H1 (cell line): ENCODE data around the gene C4B. TPM values are rescaled to one million over a fixed set of nuclear protein-coding genes. Genes with fewer than 3 reads are reported as not detected.

Source experiments
- CTCF ChIA-PET: fragments of 300-600 bp; sonication (Branson Sonifier 250); formaldehyde crosslinking; loops from one replicate; lab custom pipeline; 2021; ENCODE audit not compliant: partially characterized antibody; lab: Charles Lee
- POLR2A ChIA-PET: fragments of 300-600 bp; sonication (Branson Sonifier 250); formaldehyde crosslinking; loops from one replicate; lab custom pipeline; 2021; ENCODE audit warnings: inconsistent platforms; ENCODE audit not compliant: partially characterized antibody; lab: Charles Lee
- DNase-seq, 2 experiments: peaks; one replicate each; pipeline versions ENCODE4 v3.0.0 to v3.0.0-alpha.2; 2010 to 2022; ENCODE audit warnings: low spot score in 2 of 2, low read depth in 1 of 2, mixed read lengths in 1 of 2
- FAIRE-seq: peaks from 2 replicates; lab custom pipeline; 2011; peaks lifted over from hg19 to GRCh38; lab: Jason Lieb, UNC
- H2AFZ ChIP-seq: 2 replicates; pipeline ENCODE4 v1.8.1; 2012; ENCODE audit warnings: low read length, inconsistent platforms
- H2AK5ac ChIP-seq: 2 replicates; pipeline ENCODE4 v1.6.1; 2013; ENCODE audit warnings: low read depth, low read length
- H2BK120ac ChIP-seq: replicated peaks from 2 replicates; pipeline ENCODE3; 2013; ENCODE audit warnings: low read depth, low read length, inconsistent platforms
- H2BK12ac ChIP-seq: 2 replicates; pipeline ENCODE4 v1.6.1; 2013; ENCODE audit warnings: low read depth, low read length
- H2BK15ac ChIP-seq: 2 replicates; pipeline ENCODE4 v1.6.1; 2013; ENCODE audit warnings: low read length
- H2BK20ac ChIP-seq: 2 replicates; pipeline ENCODE4 v1.6.1; 2013; ENCODE audit warnings: low read length
- H2BK5ac ChIP-seq: 2 replicates; pipeline ENCODE4 v1.6.1; 2013; ENCODE audit warnings: low read depth, low read length
- H3K14ac ChIP-seq: 2 replicates; pipeline ENCODE4 v1.6.1; 2013; ENCODE audit warnings: inconsistent platforms; ENCODE audit not compliant: insufficient read length
- H3K18ac ChIP-seq: 2 replicates; pipeline ENCODE4 v1.6.1; 2013; ENCODE audit warnings: low read length; ENCODE audit errors: extremely low read depth
- H3K23ac ChIP-seq: 2 replicates; pipeline ENCODE4 v1.6.1; 2013; ENCODE audit warnings: inconsistent platforms; ENCODE audit not compliant: insufficient read length
- H3K23me2 ChIP-seq: 2 replicates; pipeline ENCODE4 v1.6.1; 2013; ENCODE audit warnings: low read depth, low read length
- H3K27ac ChIP-seq: 2 replicates; pipeline ENCODE4 v1.6.1; 2011; ENCODE audit warnings: low read depth, low read length, inconsistent platforms
- H3K27me3 ChIP-seq, 4 experiments: replicated peaks in 1 of 4; 1 replicate in 1 of 4; 2 replicates in 3 of 4; pipeline versions ENCODE4 v1.6.1 to v1.8.1; 2011 to 2013; ENCODE audit warnings: low read length in 3 of 4, mild to moderate bottlenecking in 3 of 4, inconsistent platforms in 2 of 4, mixed read lengths in 2 of 4, moderate library complexity in 1 of 4; ENCODE audit not compliant: control insufficient read depth in 3 of 4, insufficient read depth in 3 of 4; ENCODE audit errors: extremely low read depth in 1 of 4
- H3K36me3 ChIP-seq, 4 experiments: 2 replicates each; pipeline versions ENCODE4 v1.6.1 to v1.8.1; 2011 to 2013; ENCODE audit warnings: mild to moderate bottlenecking in 4 of 4, low read length in 3 of 4, moderate library complexity in 2 of 4, control low read depth in 1 of 4, inconsistent platforms in 1 of 4; ENCODE audit not compliant: insufficient read depth in 4 of 4, control insufficient read depth in 2 of 4
- H3K4ac ChIP-seq: replicated peaks from 2 replicates; pipeline ENCODE3; 2013; ENCODE audit warnings: low read length, low read depth, mixed read lengths, inconsistent platforms; ENCODE audit not compliant: insufficient read length
- H3K4me1 ChIP-seq, 4 experiments: replicated peaks in 1 of 4; 1 replicate in 1 of 4; 2 replicates in 3 of 4; pipeline versions ENCODE4 v1.6.1 to v1.8.1; 2011 to 2013; ENCODE audit warnings: low read length in 3 of 4, inconsistent platforms in 2 of 4, mixed read lengths in 1 of 4; ENCODE audit not compliant: insufficient read depth in 4 of 4, control insufficient read depth in 3 of 4
- H3K4me2 ChIP-seq, 2 experiments: 2 replicates each; pipeline versions ENCODE4 v1.6.1 to v1.8.1; 2011 to 2013; ENCODE audit warnings: low read depth in 2 of 2, low read length in 2 of 2, control low read depth in 1 of 2, inconsistent platforms in 1 of 2, mild to moderate bottlenecking in 1 of 2; ENCODE audit not compliant: insufficient read depth in 1 of 2
- H3K4me3 ChIP-seq, 4 experiments: fragments of 200-600, 300-600 bp in 1 of 4; sonication (generic), shearing (Covaris generic), sonication (Bioruptor Twin) in 1 of 4; 2 replicates each; pipeline versions ENCODE4 v1.5.1 to v1.8.1; 2011 to 2016; ENCODE audit warnings: low read length in 4 of 4, low read depth in 3 of 4, control low read depth in 2 of 4, inconsistent platforms in 2 of 4, mild to moderate bottlenecking in 2 of 4, mixed read lengths in 1 of 4, moderate library complexity in 1 of 4; ENCODE audit not compliant: insufficient read depth in 2 of 4; ENCODE audit errors: extremely low read depth in 1 of 4
- H3K56ac ChIP-seq: replicated peaks from 2 replicates; pipeline ENCODE3; 2013; ENCODE audit warnings: low read depth, mild to moderate bottlenecking, mixed read lengths, low read length, inconsistent platforms; ENCODE audit not compliant: insufficient read length
- H3K79me1 ChIP-seq: 2 replicates; pipeline ENCODE4 v1.6.1; 2013; ENCODE audit warnings: low read depth, low read length, control low read depth
- H3K79me2 ChIP-seq, 2 experiments: 2 replicates each; pipeline versions ENCODE4 v1.6.1 to v1.8.1; 2012 to 2013; ENCODE audit warnings: low read length in 2 of 2, mild to moderate bottlenecking in 2 of 2, inconsistent platforms in 1 of 2; ENCODE audit not compliant: insufficient read depth in 2 of 2, control insufficient read depth in 1 of 2
- H3K9ac ChIP-seq, 4 experiments: replicated peaks in 1 of 4; 1 replicate in 1 of 4; 2 replicates in 3 of 4; pipeline versions ENCODE4 v1.6.1 to v1.8.1; 2011 to 2013; ENCODE audit warnings: low read depth in 3 of 4, low read length in 3 of 4, control low read depth in 2 of 4, mild to moderate bottlenecking in 2 of 4, moderate library complexity in 2 of 4, inconsistent platforms in 1 of 4; ENCODE audit errors: extremely low read depth in 1 of 4
- H3K9me3 ChIP-seq, 2 experiments: 2 replicates each; pipeline versions ENCODE4 v1.6.1 to v1.8.1; 2012 to 2013; ENCODE audit warnings: mild to moderate bottlenecking in 2 of 2, moderate library complexity in 2 of 2, control low read depth in 1 of 2, inconsistent platforms in 1 of 2, low read depth in 1 of 2, low read length in 1 of 2, mixed read lengths in 1 of 2; ENCODE audit not compliant: insufficient read depth in 2 of 2
- H4K20me1 ChIP-seq, 2 experiments: replicated peaks in 1 of 2; 2 replicates each; pipeline versions ENCODE3 to v1.8.1; 2011 to 2013; ENCODE audit warnings: inconsistent platforms in 2 of 2, low read length in 2 of 2, mild to moderate bottlenecking in 1 of 2; ENCODE audit not compliant: insufficient read depth in 2 of 2, control insufficient read depth in 1 of 2
- H4K5ac ChIP-seq: 2 replicates; pipeline ENCODE4 v1.6.1; 2013; ENCODE audit warnings: low read length, low read depth, mixed read lengths, inconsistent platforms; ENCODE audit not compliant: insufficient read length
- H4K8ac ChIP-seq: 2 replicates; pipeline ENCODE4 v1.8.0; 2013; ENCODE audit warnings: mild to moderate bottlenecking, moderate library complexity, low read length, inconsistent platforms; ENCODE audit not compliant: insufficient read depth; ENCODE audit errors: extremely low read depth
- H4K91ac ChIP-seq: replicated peaks from 2 replicates; pipeline ENCODE3; 2013; ENCODE audit warnings: low read length, mixed read lengths, inconsistent platforms; ENCODE audit not compliant: insufficient read length
- ASH2L ChIP-seq: fragments of 200-600, 300-600 bp; sonication (generic); IDR thresholded peaks from one replicate; pipeline ENCODE4 v1.7.1; 2017; ENCODE audit warnings: low read length
- CBX5 ChIP-seq: fragments of 300-800, 300-1000 bp; sonication (generic); IDR thresholded peaks from 2 replicates; pipeline ENCODE4 v1.7.1; 2016; ENCODE audit warnings: antibody characterized with exemption, low read length, low read depth
- CHD2 ChIP-seq: IDR thresholded peaks from 2 replicates; pipeline ENCODE4 v1.6.1; 2012; ENCODE audit warnings: low read length, improper control_type of control experiment
- CREB1 ChIP-seq: IDR thresholded peaks from 2 replicates; pipeline ENCODE4 v1.6.1; 2012; ENCODE audit warnings: inconsistent platforms
- KDM5A ChIP-seq: fragments of 200-600 bp; IDR thresholded peaks from 2 replicates; pipeline ENCODE4 v1.7.1; 2012; ENCODE audit warnings: mild to moderate bottlenecking, low read length, inconsistent platforms, mixed read lengths
- NRF1 ChIP-seq: IDR thresholded peaks from 2 replicates; pipeline ENCODE4 v1.6.1; 2011; ENCODE audit warnings: mild to moderate bottlenecking, low read depth, low read length, improper control_type of control experiment
- POU5F1 ChIP-seq: IDR thresholded peaks from 2 replicates; pipeline ENCODE4 v1.6.1; 2011; ENCODE audit warnings: low read depth, mild to moderate bottlenecking, low read length, moderate library complexity
- RBBP5 ChIP-seq: IDR thresholded peaks from 2 replicates; pipeline ENCODE4 v1.7.1; 2012; ENCODE audit warnings: low read depth, mild to moderate bottlenecking, inconsistent platforms, low read length, moderate library complexity, borderline replicate concordance
- SAP30 ChIP-seq: fragments of 300-600 bp; sonication (generic); IDR thresholded peaks from 2 replicates; pipeline ENCODE4 v1.7.1; 2012; ENCODE audit warnings: low read length, moderate library complexity, mild to moderate bottlenecking, inconsistent platforms; ENCODE audit not compliant: insufficient read depth, insufficient replicate concordance
- WGBS, 2 experiments: shearing (Covaris generic) in 1 of 2; methylation state at CpG; one replicate each; pipeline versions ENCODE4 v1.1.6 to v1.1.7; 2013 to 2015; ENCODE audit warnings: low lambda C conversion rate in 2 of 2, mixed read lengths in 2 of 2, inconsistent platforms in 1 of 2, low coverage in 1 of 2, missing lambda C conversion rate in 1 of 2; ENCODE audit not compliant: insufficient replicate concordance in 2 of 2, insufficient coverage in 1 of 2, insufficient read length in 1 of 2; ENCODE audit errors: extremely low coverage in 1 of 2, missing lambda C conversion rate in 1 of 2; 5-methylcytosine and 5-hydroxymethylcytosine counted together
- polyA plus RNA-seq, 7 experiments: library from polyadenylated mRNA; depleted of rRNA in 3 of 7; stranded (reverse) in 5 of 7; unstranded in 2 of 7; fragments of >200 nt in 5 of 7; fragments of 200-250 nt in 2 of 7; gene quantifications; 1 replicate in 5 of 7; 2 replicates in 1 of 7; 4 replicates in 1 of 7; pipeline versions ENCODE4 v1.2.1 to v1.2.3, GENCODE V29; 2011 to 2013; ENCODE audit warnings: missing spikeins in 2 of 7, mixed read lengths in 2 of 7
- total RNA-seq: library from RNA; stranded (reverse); fragmentation: NEBNext Ultra II Directional; extraction: Animal tissue kit (Norgen Biotek cat#: 25700); gene quantifications from 2 replicates; pipeline ENCODE4 v1.2.1, GENCODE V29; 2021
- TF ChIP-seq, protein P1 (sequence below): IDR thresholded peaks from 2 replicates; pipeline ENCODE4 v1.6.1; 2011; ENCODE audit warnings: low read length, improper control_type of control experiment
- TF ChIP-seq, protein P2 (sequence below): IDR thresholded peaks from 2 replicates; pipeline ENCODE4 v1.6.1; 2011; ENCODE audit warnings: low read depth, mild to moderate bottlenecking, low read length; ENCODE audit not compliant: insufficient read depth
- TF ChIP-seq, protein P3 (sequence below): IDR thresholded peaks from 2 replicates; pipeline ENCODE4 v1.6.1; 2012; ENCODE audit warnings: inconsistent platforms

Gene C4B
- total and polyA plus RNA-seq, 2 of the 8 experiments (the other 6 are each of a cell fraction or from before 2014, with no cell fraction given) = 0.74 to 3.5 TPM

GRCh38 chr6:31968326-31968725 lies 46.3 kb upstream of the C4B start:
- FAIRE-seq (no peak), DNase-seq (no peak)
- H4K91ac ChIP-seq = no peak overlapping the region
- no peak overlapping the region for H2AK5ac ChIP-seq
- H4K5ac ChIP-seq = no peak overlapping the region
- no peak overlapping the region for H3K56ac ChIP-seq
- H3K4me3 ChIP-seq = no peak overlapping the region
- H4K20me1 ChIP-seq = peaks cover 0 to 3% of the 10 kb centered on the region in 2 experiments
- H3K27me3 ChIP-seq = no peaks in the 10 kb centered on the region; a peak in 1 of 7 replicates
- no peak overlapping the region for H2BK12ac ChIP-seq
- H2BK120ac ChIP-seq = no peak overlapping the region
- H3K79me1 ChIP-seq = peaks cover 4% of the 10 kb centered on the region; the same call in 1 of the 2 replicates
- peaks cover 13 to 51% (median 40%) of the 10 kb centered on the region in 4 experiments for H3K36me3 ChIP-seq
- no peak overlapping the region for H2BK15ac ChIP-seq
- peaks cover 0 to 6% of the 10 kb centered on the region in 2 experiments; a peak in 1 of 4 replicates for H3K79me2 ChIP-seq
- no peak overlapping the region for H4K8ac ChIP-seq
- H3K9me3 ChIP-seq = no peaks in the 10 kb centered on the region
- ChIA-PET POLR2A (interaction anchor here (0.6 to 15.3 kb wide), 4 partner anchors 12 to 219 kb away, joined by 3 to 279 read pairs (median 4); partner anchors contain the start of genes EHMT2, NELFE and SKIC2), CTCF (interaction anchor here (0.6 to 10.2 kb wide), 3 partner anchors 10 to 372 kb away, joined by 3 to 84 read pairs (median 3); partner anchors contain the start of genes NELFE and SKIC2)
- H2AFZ ChIP-seq = no peak overlapping the region
- no peak overlapping the region for H2BK5ac ChIP-seq
- H3K9ac ChIP-seq = no peak overlapping the region
- H3K4me2 ChIP-seq = no peak overlapping the region
- 98% methylated on average over 11 of the region's 11 CpGs; no CpG with 5 or more reads in 1 of the 2 experiments for WGBS, 2 experiments
- H3K14ac ChIP-seq = no peak overlapping the region
- no peak overlapping the region for H3K27ac ChIP-seq
- H3K23ac ChIP-seq = no peak overlapping the region
- H3K4ac ChIP-seq = no peak overlapping the region
- no peak overlapping the region for H2BK20ac ChIP-seq
- H3K4me1 ChIP-seq = peaks cover 0 to 9% (median 5%) of the 10 kb centered on the region in 4 experiments; a peak in 5 of 7 replicates
- no peak overlapping the region for H3K18ac ChIP-seq
- peaks cover 13% of the 10 kb centered on the region for H3K23me2 ChIP-seq
- no peak for TF ChIP-seq ASH2L
- TF ChIP-seq, protein P1, sequence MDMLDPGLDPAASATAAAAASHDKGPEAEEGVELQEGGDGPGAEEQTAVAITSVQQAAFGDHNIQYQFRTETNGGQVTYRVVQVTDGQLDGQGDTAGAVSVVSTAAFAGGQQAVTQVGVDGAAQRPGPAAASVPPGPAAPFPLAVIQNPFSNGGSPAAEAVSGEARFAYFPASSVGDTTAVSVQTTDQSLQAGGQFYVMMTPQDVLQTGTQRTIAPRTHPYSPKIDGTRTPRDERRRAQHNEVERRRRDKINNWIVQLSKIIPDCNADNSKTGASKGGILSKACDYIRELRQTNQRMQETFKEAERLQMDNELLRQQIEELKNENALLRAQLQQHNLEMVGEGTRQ = no peak
- no peak for TF ChIP-seq POU5F1
- TF ChIP-seq KDM5A = no peak
- no peak for TF ChIP-seq SAP30
- no peak for TF ChIP-seq NRF1
- TF ChIP-seq, protein P2, sequence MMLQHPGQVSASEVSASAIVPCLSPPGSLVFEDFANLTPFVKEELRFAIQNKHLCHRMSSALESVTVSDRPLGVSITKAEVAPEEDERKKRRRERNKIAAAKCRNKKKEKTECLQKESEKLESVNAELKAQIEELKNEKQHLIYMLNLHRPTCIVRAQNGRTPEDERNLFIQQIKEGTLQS = no peak
- no peak for TF ChIP-seq CHD2
- TF ChIP-seq RBBP5 = no peak
- TF ChIP-seq CREB1 = no peak
- TF ChIP-seq, protein P3, sequence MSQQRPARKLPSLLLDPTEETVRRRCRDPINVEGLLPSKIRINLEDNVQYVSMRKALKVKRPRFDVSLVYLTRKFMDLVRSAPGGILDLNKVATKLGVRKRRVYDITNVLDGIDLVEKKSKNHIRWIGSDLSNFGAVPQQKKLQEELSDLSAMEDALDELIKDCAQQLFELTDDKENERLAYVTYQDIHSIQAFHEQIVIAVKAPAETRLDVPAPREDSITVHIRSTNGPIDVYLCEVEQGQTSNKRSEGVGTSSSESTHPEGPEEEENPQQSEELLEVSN = no peak
- TF ChIP-seq CBX5 = no peak
